Transverse colon (tissue), 3 donors: Measurements from ENCODE around the gene PCBP3.

ENCODE experiments used
- EP300 ChIP-seq: sonication (generic); formaldehyde crosslinking; IDR thresholded peaks from one replicate; pipeline ENCODE4 v1.6.1; 2017; ENCODE audit warnings: antibody characterized with exemption, low read depth
- POLR2A ChIP-seq: fragments of 450-650 bp; IDR thresholded peaks from one replicate; pipeline ENCODE4 v1.6.1; 2016; ENCODE audit warnings: antibody characterized with exemption, mild to moderate bottlenecking, moderate library complexity
- TF ChIP-seq, protein P1 (sequence below), 5 experiments: fragments of 200-600 bp in 3 of 5; fragments of 450-650 bp in 2 of 5; sonication (generic) in 3 of 5; IDR thresholded peaks; 1 replicate in 2 of 5; 2 replicates in 3 of 5; pipeline ENCODE4 v1.5.1; 2016 to 2017; ENCODE audit warnings: antibody characterized with exemption in 5 of 5, inconsistent platforms in 3 of 5, mild to moderate bottlenecking in 2 of 5, moderate library complexity in 1 of 5

DNA sequence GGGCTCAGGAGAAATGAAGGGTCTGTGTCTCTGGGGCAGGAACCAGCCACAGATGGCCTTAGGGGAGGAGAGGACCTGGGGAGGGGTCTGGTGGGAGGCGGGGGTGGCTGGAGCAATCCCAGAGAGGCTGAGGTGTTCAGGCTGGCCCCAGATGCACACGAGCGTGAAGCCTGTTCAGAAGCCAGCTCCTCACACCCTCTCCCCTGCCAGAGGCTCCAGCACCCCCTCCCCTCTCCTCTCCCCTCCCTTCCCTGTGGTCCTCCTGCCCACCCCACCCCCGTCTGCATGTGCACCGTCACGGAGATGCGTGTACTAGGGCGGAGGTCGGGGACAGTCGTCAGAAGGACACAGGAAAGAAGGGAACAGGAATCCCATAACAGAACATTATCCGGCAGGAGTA, 223.0 kb downstream of the PCBP3 start:
- TF ChIP-seq EP300: no peak
- TF ChIP-seq, protein P1, sequence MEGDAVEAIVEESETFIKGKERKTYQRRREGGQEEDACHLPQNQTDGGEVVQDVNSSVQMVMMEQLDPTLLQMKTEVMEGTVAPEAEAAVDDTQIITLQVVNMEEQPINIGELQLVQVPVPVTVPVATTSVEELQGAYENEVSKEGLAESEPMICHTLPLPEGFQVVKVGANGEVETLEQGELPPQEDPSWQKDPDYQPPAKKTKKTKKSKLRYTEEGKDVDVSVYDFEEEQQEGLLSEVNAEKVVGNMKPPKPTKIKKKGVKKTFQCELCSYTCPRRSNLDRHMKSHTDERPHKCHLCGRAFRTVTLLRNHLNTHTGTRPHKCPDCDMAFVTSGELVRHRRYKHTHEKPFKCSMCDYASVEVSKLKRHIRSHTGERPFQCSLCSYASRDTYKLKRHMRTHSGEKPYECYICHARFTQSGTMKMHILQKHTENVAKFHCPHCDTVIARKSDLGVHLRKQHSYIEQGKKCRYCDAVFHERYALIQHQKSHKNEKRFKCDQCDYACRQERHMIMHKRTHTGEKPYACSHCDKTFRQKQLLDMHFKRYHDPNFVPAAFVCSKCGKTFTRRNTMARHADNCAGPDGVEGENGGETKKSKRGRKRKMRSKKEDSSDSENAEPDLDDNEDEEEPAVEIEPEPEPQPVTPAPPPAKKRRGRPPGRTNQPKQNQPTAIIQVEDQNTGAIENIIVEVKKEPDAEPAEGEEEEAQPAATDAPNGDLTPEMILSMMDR (IDR thresholded peaks at IDR 0.05): no peak
- no peak for TF ChIP-seq POLR2A
